Testis (tissue), 3 donors: Measurements from ENCODE around the gene LIMS2. TPM values are rescaled to one million over a fixed set of nuclear protein-coding genes. Genes with fewer than 3 reads are reported as not detected.

ENCODE experiments used
- DNase-seq: peaks from one replicate; pipeline ENCODE4 v3.0.0-alpha.2; 2019
- H3K27ac ChIP-seq, 2 donors: fragments of 200-600 bp; sonication (generic); one replicate each; pipeline ENCODE4 v1.5.1; 2019
- H3K27me3 ChIP-seq: fragments of 200-600 bp; sonication (generic); one replicate; pipeline ENCODE4 v1.5.1; 2019
- H3K36me3 ChIP-seq: fragments of 200-600 bp; sonication (generic); one replicate; pipeline ENCODE4 v1.5.1; 2017; ENCODE audit warnings: low read depth; ENCODE audit errors: missing control alignments
- H3K4me1 ChIP-seq: fragments of 200-600 bp; sonication (generic); one replicate; pipeline ENCODE4 v1.5.1; 2019
- H3K4me3 ChIP-seq, 2 donors: fragments of 200-600 bp; sonication (generic); one replicate each; pipeline ENCODE4 v1.5.1; 2017 to 2019
- H3K9me3 ChIP-seq: fragments of 200-600 bp; sonication (generic); one replicate; pipeline ENCODE4 v1.5.1; 2017
- POLR2A ChIP-seq: fragments of 450-650 bp; IDR thresholded peaks from one replicate; pipeline ENCODE4 v1.6.1; 2017; ENCODE audit warnings: antibody characterized with exemption, mild to moderate bottlenecking, moderate library complexity
- WGBS, 2 donors: methylation state at CpG; one replicate each; pipeline ENCODE4 v1.1.5; 2018; 5-methylcytosine and 5-hydroxymethylcytosine counted together
- intact Hi-C: fragments of 100-400 bp; cut with DNase I; formaldehyde crosslinking; loops from one replicate; pipeline ENCODE4 v1.15.1; 2023; ENCODE audit warnings: low total_unique reads
- polyA plus RNA-seq: library from polyadenylated mRNA; stranded (reverse); fragments of 350-450 nt; fragmentation: Illumina TruSeq; extraction: RNeasy Lipid Tissue Mini Kit (QIAGEN cat#74804); gene quantifications from one replicate; pipeline ENCODE4 v1.2.3, GENCODE V29; 2014; ENCODE audit warnings: low read depth, low replicate concordance; ENCODE audit not compliant: insufficient read depth
- total RNA-seq, 2 donors: library from RNA; depleted of rRNA; stranded (reverse); fragments of >200 nt; gene quantifications; one replicate each; pipeline ENCODE4 v1.2.3, GENCODE V29; 2016
- TF ChIP-seq, protein P1 (sequence below), 3 experiments: fragments of 450-650 bp in 2 of 3; fragments of 200-600 bp in 1 of 3; sonication (generic) in 1 of 3; IDR thresholded peaks; one replicate each; pipeline ENCODE4 v1.5.1; 2016 to 2019; ENCODE audit warnings: antibody characterized with exemption in 3 of 3, mild to moderate bottlenecking in 2 of 3, moderate library complexity in 1 of 3

Gene LIMS2
- total and polyA plus RNA-seq, 3 donors from 2014 or later = 19.0 to 23.6 (median 19.3) TPM

DNA sequence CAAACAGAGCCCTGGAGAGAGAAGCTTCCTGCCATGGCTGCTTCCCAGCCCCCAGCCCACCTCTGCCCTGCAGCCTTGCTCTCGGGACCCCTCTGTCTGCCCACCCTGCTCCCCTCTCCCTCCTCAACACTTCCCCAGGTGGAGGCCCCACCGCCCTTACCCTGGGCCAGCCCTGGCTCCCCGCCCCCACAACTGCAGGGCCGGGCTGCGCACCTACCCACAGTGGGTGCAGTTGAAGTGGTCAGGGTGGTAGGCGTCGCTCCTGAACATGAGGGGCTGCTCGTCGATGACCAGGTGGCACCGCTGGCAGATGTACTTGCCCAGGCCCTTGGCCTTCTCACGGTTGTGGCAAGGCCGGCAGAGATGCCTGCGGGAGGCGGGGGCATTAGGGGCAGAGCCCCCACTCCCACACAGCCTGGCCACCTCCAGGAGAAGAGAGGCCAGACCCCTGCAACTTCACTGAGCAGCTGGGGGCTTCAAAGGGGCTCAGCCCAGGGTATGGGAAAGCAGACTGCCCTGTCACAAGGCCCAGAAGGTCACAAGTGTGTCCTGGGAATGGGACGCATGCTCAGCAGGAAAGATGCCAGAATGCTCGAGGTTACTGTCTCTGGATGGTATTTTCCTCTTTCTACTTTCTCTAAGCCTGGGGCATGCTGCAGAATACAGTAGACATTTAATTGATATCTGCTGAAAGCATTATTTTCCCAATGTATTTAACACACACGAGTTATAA is 32.5 kb downstream of the LIMS2 start:
- 76 to 86% methylated on average over 16 to 17 of the region's 17 CpGs for WGBS, 2 donors
- Histone ChIP-seq H3K27ac (no peak overlapping the region), H3K36me3 (no peaks in the 10 kb centered on the region), H3K4me1 (no peaks in the 10 kb centered on the region), H3K9me3 (no peaks in the 10 kb centered on the region), H3K27me3 (no peaks in the 10 kb centered on the region), H3K4me3 (no peak overlapping the region)
- intact Hi-C loops = no loop called here
- DNase-seq = no peak
- TF ChIP-seq, protein P1, sequence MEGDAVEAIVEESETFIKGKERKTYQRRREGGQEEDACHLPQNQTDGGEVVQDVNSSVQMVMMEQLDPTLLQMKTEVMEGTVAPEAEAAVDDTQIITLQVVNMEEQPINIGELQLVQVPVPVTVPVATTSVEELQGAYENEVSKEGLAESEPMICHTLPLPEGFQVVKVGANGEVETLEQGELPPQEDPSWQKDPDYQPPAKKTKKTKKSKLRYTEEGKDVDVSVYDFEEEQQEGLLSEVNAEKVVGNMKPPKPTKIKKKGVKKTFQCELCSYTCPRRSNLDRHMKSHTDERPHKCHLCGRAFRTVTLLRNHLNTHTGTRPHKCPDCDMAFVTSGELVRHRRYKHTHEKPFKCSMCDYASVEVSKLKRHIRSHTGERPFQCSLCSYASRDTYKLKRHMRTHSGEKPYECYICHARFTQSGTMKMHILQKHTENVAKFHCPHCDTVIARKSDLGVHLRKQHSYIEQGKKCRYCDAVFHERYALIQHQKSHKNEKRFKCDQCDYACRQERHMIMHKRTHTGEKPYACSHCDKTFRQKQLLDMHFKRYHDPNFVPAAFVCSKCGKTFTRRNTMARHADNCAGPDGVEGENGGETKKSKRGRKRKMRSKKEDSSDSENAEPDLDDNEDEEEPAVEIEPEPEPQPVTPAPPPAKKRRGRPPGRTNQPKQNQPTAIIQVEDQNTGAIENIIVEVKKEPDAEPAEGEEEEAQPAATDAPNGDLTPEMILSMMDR (IDR thresholded peaks at IDR 0.05) = no peak
- TF ChIP-seq POLR2A = no peak

DNA sequence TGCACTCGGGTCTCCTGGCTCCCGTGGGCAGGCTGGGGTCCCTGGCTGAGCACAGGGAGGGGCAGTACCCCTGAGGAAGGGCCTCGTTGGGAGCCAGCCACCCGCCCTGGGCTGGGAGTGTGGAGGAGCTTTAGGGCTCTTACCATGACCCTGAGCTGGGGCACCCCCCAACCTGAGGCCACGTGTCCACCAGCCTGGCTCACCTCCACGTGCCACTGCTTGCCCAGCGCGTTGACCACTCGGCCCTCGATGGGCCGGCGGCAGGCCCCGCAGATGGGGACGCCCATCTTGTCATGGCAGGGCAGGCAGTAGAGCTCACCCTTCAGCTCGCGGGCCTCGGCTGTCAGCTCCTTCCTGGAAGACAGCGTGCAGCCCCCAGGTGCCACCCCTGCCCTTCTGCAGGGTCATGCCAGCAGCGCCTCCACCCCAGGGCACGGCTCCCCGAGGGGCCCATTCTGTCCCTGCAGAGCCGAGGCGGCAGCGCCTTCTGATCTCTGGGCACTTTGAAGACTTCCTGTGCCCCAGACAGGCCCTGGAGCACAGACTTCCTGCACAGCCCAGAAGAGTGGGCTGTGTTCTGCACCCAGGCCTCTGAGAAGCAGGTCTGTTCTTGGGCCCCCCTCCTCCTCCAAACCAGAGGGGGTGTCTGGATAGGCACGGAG is 33.4 kb downstream of the LIMS2 start:
- H3K4me1 ChIP-seq = no peaks in the 10 kb centered on the region
- H3K4me3 ChIP-seq = no peak overlapping the region
- H3K27me3 ChIP-seq = no peaks in the 10 kb centered on the region
- intact Hi-C loops = no loop called here
- DNase-seq = no peak
- H3K9me3 ChIP-seq = no peaks in the 10 kb centered on the region
- WGBS, 2 donors = 40 to 93% methylated on average over 1 to 25 of the region's 25 CpGs
- TF ChIP-seq, protein P1 (IDR thresholded peaks at IDR 0.05) = no peak
- TF ChIP-seq POLR2A = no peak
- no peak overlapping the region for H3K27ac ChIP-seq
- H3K36me3 ChIP-seq = no peaks in the 10 kb centered on the region

DNA sequence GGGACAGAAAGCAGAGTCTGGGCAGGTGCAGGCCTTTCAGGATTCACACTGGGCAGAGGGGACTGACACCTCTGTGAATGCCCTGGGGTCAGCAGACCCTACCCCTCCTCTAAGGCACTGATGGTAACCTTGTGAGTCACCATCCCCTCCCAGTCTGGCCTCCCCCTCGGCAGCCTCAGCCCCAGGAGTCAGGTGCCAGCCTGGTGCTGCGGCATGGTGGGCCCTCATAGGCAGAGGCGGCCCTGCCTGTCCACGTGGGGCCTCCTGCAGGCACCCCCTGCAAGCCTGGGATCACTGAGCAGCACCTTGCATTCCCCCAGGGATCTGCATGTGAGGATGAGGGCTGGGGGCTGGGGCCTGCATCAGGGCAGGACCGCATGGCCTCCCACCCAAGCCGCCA is 34.2 kb downstream of the LIMS2 start:
- TF ChIP-seq, protein P1 (IDR thresholded peaks at IDR 0.05) = no peak
- no peak for TF ChIP-seq POLR2A
- no peaks in the 10 kb centered on the region for H3K27me3 ChIP-seq
- no peaks in the 10 kb centered on the region for H3K4me1 ChIP-seq
- intact Hi-C loops = no loop called here
- no peaks in the 10 kb centered on the region for H3K36me3 ChIP-seq
- H3K4me3 ChIP-seq = no peak overlapping the region
- H3K9me3 ChIP-seq = no peaks in the 10 kb centered on the region
- no peak overlapping the region for H3K27ac ChIP-seq
- WGBS, 2 donors = 95% methylated on average over 4 of the region's 6 CpGs; no CpG with 5 or more reads in 1 of the 2 donors
- no peak for DNase-seq

DNA sequence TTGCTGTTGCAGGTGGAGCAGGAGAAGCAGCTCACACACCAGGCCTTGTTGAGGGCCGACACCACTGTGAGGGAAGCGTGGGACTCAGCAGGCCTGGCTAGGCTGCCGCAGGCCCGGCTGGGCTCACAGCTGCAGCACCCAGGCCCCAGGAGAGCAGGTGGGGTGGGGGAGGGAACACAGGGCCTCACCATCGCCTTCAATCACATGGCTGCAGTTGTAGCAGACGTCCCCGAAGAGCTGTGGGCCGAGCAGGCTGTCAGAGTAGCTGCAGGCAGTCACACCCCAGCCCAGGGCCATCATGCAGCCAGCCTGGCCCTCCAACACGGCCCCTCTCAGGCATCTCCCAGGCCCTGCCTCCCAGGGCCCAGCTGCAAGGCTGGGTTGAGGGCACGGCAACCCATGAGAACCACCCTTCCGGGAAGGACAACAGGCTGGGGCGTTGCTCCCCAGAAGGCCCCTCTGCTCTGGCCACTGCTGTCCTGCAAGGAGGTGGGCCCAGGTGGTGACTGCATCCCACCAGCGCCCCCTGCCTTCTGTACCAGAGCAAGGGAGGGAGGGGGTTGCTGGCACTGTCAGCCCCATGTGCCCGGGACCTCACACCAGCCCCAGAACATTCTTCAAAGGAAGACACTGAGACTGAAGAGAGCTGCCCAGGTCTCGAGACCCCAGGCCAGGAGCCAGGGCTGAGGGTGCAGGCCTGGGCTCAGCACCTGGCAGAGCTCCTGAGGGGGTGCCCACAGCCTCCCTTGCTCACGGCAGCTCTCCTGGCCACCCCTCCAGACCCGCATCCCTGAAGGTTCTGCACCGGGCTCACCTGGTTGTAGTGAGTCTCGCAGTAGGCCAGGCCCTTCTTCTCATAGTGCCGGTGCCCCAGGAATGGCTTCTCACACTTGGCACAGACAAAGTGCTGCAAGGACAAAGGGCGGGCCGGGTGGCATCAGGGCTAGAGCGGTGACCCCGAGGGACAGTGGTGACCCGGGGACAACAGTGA is 35.0 kb downstream of the LIMS2 start:
- intact Hi-C loops = no loop called here
- Histone ChIP-seq H3K27ac (no peak overlapping the region), H3K4me3 (no peak overlapping the region), H3K36me3 (no peaks in the 10 kb centered on the region), H3K4me1 (no peaks in the 10 kb centered on the region), H3K9me3 (no peaks in the 10 kb centered on the region), H3K27me3 (no peaks in the 10 kb centered on the region)
- no peak for DNase-seq
- no peak for TF ChIP-seq POLR2A
- TF ChIP-seq, protein P1 (IDR thresholded peaks at IDR 0.05) = peak in 1 of 3 experiments; percentile 10
- 88% methylated on average over 25 of the region's 25 CpGs; no CpG with 5 or more reads in 1 of the 2 donors for WGBS, 2 donors
